ENCODE results near the gene MZF1. TPM values are rescaled to one million over a fixed set of nuclear protein-coding genes. Genes with fewer than 3 reads are reported as not detected.

Gene MZF1
- total RNA-seq, 2 donors from 2014 or later = 19.3 to 39.2 TPM

- Histone ChIP-seq H3K4me3 (peak overlapping the region; percentile 40), H3K9me3 (no peaks in the 10 kb centered on the region), H3K4me1 (peaks cover 5% of the 10 kb centered on the region), H3K9ac (ENCODE audit: low read depth in 2 of 2, low read length in 2 of 2) (peak overlapping the region in 1 of 2 donors; percentile 57), H3K27me3 (no peaks in the 10 kb centered on the region), H3K27ac (no peak overlapping the region), H3K36me3 (peaks cover 6% of the 10 kb centered on the region)
- intact Hi-C loops (cut with DNase I) = no loop called here
- no peak for TF ChIP-seq CTCF (IDR thresholded peaks at IDR 0.05)
- no peak for DNase-seq
These were observed 58.5 kb downstream of the MZF1 start for GRCh38 chr19:58514564-58515022.

GRCh38 chr19:58513694-58514563, 59.2 kb downstream of the MZF1 start:
- peak overlapping the region; percentile 57 to 70 for H3K9ac ChIP-seq (ENCODE audit: low read depth in 2 of 2, low read length in 2 of 2)
- H3K4me3 ChIP-seq = peak overlapping the region; percentile 40
- peak overlapping the region; percentile 1 for H3K27ac ChIP-seq
- intact Hi-C loops (cut with DNase I) = no loop called here
- DNase-seq = peak; percentile 93
- no peaks in the 10 kb centered on the region for H3K27me3 ChIP-seq
- no peaks in the 10 kb centered on the region for H3K9me3 ChIP-seq
- peaks cover 5% of the 10 kb centered on the region for H3K4me1 ChIP-seq
- peaks cover 6% of the 10 kb centered on the region for H3K36me3 ChIP-seq
- TF ChIP-seq CTCF (IDR thresholded peaks at IDR 0.05) = peak; percentile 96

- Histone ChIP-seq H3K27me3 (no peaks in the 10 kb centered on the region), H3K4me3 (no peak overlapping the region), H3K36me3 (peaks cover 6% of the 10 kb centered on the region), H3K9ac (ENCODE audit: low read depth in 2 of 2, low read length in 2 of 2) (peak overlapping the region in 1 of 2 donors; percentile 34), H3K27ac (no peak overlapping the region), H3K4me1 (peaks cover 5% of the 10 kb centered on the region), H3K9me3 (no peaks in the 10 kb centered on the region)
- no peak for DNase-seq
- TF ChIP-seq CTCF (IDR thresholded peaks at IDR 0.05) = no peak
- intact Hi-C loops (cut with DNase I) = no loop called here
These were observed 59.9 kb downstream of the MZF1 start for GRCh38 chr19:58513213-58513693.

Small RNA genes lying within 50 kb of the gene (microRNA-seq; reads per million reads assigned to microRNA genes)
- gene MIR6807 = not detected

Other genes with a start within 250 kb of the MZF1 start
- gene ZSCAN22, start 246.3 kb downstream of the MZF1 start, total RNA-seq = 1 to 10 TPM; 3.0 to 3.7 TPM
- 1 to 10 TPM; 3.6 to 4.7 TPM for gene A1BG, start 219.8 kb downstream of the MZF1 start, total RNA-seq
- gene ZNF497, start 210.6 kb downstream of the MZF1 start, total RNA-seq = 1 to 10 TPM in 1 of 2 donors, under 1 TPM in 1; 0.98 to 1.9 TPM
- gene ZNF837, start 192.3 kb downstream of the MZF1 start, total RNA-seq = 1 to 10 TPM; 1.8 to 2.6 TPM
- gene RPS5, start 186.1 kb downstream of the MZF1 start, total RNA-seq = 100 to 1,000 TPM; 781 to 884 TPM
- gene RNF225, start 177.7 kb downstream of the MZF1 start, total RNA-seq = not detected
- 1 to 10 TPM; 5.9 to 8.5 TPM for gene ZNF584, start 164.7 kb downstream of the MZF1 start, total RNA-seq
- gene ZNF132, start 133.2 kb downstream of the MZF1 start, total RNA-seq = 1 to 10 TPM; 2.6 to 5.8 TPM
- 1 to 10 TPM; 4.4 to 7.5 TPM for gene ZNF324B, start 121.7 kb downstream of the MZF1 start, total RNA-seq
- gene ZNF324, start 106.3 kb downstream of the MZF1 start, total RNA-seq = 10 to 100 TPM; 10.2 to 12.0 TPM
- 10 to 100 TPM in 1 of 2 donors, 1 to 10 TPM in 1; 7.4 to 10.5 TPM for gene ZNF446, start 97.0 kb downstream of the MZF1 start, total RNA-seq
- gene SLC27A5, start 61.3 kb downstream of the MZF1 start, total RNA-seq = 1 to 10 TPM; 3.7 to 8.7 TPM
- gene ZBTB45, start 53.5 kb downstream of the MZF1 start, total RNA-seq = 10 to 100 TPM; 13.5 to 20.2 TPM
- gene TRIM28, start 29.3 kb downstream of the MZF1 start, total RNA-seq = 100 to 1,000 TPM; 205 to 412 TPM
- 100 to 1,000 TPM; 176 to 183 TPM for gene CHMP2A, start 18.2 kb downstream of the MZF1 start, total RNA-seq
- 10 to 100 TPM; 63.0 to 79.4 TPM for gene UBE2M, start 14.7 kb downstream of the MZF1 start, total RNA-seq

All from colonic mucosa (tissue), 4 donors.